H1 (cell line): ENCODE data around the gene FAM72B. TPM values are rescaled to one million over a fixed set of nuclear protein-coding genes. Genes with fewer than 3 reads are reported as not detected.
"Not testable (repeated sequence)": the region's sequence is repeated elsewhere in the genome, so short reads cannot be mapped to it uniquely, and the experiment has no call there.

Experiments
- CTCF ChIA-PET: fragments of 300-600 bp; sonication (Branson Sonifier 250); formaldehyde crosslinking; loops from one replicate; lab custom pipeline; 2021; ENCODE audit not compliant: partially characterized antibody; lab: Charles Lee
- POLR2A ChIA-PET: fragments of 300-600 bp; sonication (Branson Sonifier 250); formaldehyde crosslinking; loops from one replicate; lab custom pipeline; 2021; ENCODE audit warnings: inconsistent platforms; ENCODE audit not compliant: partially characterized antibody; lab: Charles Lee
- DNase-seq, 2 experiments: peaks; one replicate each; pipeline versions ENCODE4 v3.0.0 to v3.0.0-alpha.2; 2010 to 2022; ENCODE audit warnings: low spot score in 2 of 2, low read depth in 1 of 2, mixed read lengths in 1 of 2
- FAIRE-seq: peaks from 2 replicates; lab custom pipeline; 2011; peaks lifted over from hg19 to GRCh38; lab: Jason Lieb, UNC
- H2AFZ ChIP-seq: 2 replicates; pipeline ENCODE4 v1.8.1; 2012; ENCODE audit warnings: low read length, inconsistent platforms
- H2AK5ac ChIP-seq: 2 replicates; pipeline ENCODE4 v1.6.1; 2013; ENCODE audit warnings: low read depth, low read length
- H2BK120ac ChIP-seq: replicated peaks from 2 replicates; pipeline ENCODE3; 2013; ENCODE audit warnings: low read depth, low read length, inconsistent platforms
- H2BK12ac ChIP-seq: 2 replicates; pipeline ENCODE4 v1.6.1; 2013; ENCODE audit warnings: low read depth, low read length
- H2BK15ac ChIP-seq: 2 replicates; pipeline ENCODE4 v1.6.1; 2013; ENCODE audit warnings: low read length
- H2BK20ac ChIP-seq: 2 replicates; pipeline ENCODE4 v1.6.1; 2013; ENCODE audit warnings: low read length
- H2BK5ac ChIP-seq: 2 replicates; pipeline ENCODE4 v1.6.1; 2013; ENCODE audit warnings: low read depth, low read length
- H3K14ac ChIP-seq: 2 replicates; pipeline ENCODE4 v1.6.1; 2013; ENCODE audit warnings: inconsistent platforms; ENCODE audit not compliant: insufficient read length
- H3K18ac ChIP-seq: 2 replicates; pipeline ENCODE4 v1.6.1; 2013; ENCODE audit warnings: low read length; ENCODE audit errors: extremely low read depth
- H3K23ac ChIP-seq: 2 replicates; pipeline ENCODE4 v1.6.1; 2013; ENCODE audit warnings: inconsistent platforms; ENCODE audit not compliant: insufficient read length
- H3K23me2 ChIP-seq: 2 replicates; pipeline ENCODE4 v1.6.1; 2013; ENCODE audit warnings: low read depth, low read length
- H3K27ac ChIP-seq: 2 replicates; pipeline ENCODE4 v1.6.1; 2011; ENCODE audit warnings: low read depth, low read length, inconsistent platforms
- H3K27me3 ChIP-seq, 4 experiments: replicated peaks in 1 of 4; 1 replicate in 1 of 4; 2 replicates in 3 of 4; pipeline versions ENCODE4 v1.6.1 to v1.8.1; 2011 to 2013; ENCODE audit warnings: low read length in 3 of 4, mild to moderate bottlenecking in 3 of 4, inconsistent platforms in 2 of 4, mixed read lengths in 2 of 4, moderate library complexity in 1 of 4; ENCODE audit not compliant: control insufficient read depth in 3 of 4, insufficient read depth in 3 of 4; ENCODE audit errors: extremely low read depth in 1 of 4
- H3K36me3 ChIP-seq, 4 experiments: 2 replicates each; pipeline versions ENCODE4 v1.6.1 to v1.8.1; 2011 to 2013; ENCODE audit warnings: mild to moderate bottlenecking in 4 of 4, low read length in 3 of 4, moderate library complexity in 2 of 4, control low read depth in 1 of 4, inconsistent platforms in 1 of 4; ENCODE audit not compliant: insufficient read depth in 4 of 4, control insufficient read depth in 2 of 4
- H3K4ac ChIP-seq: replicated peaks from 2 replicates; pipeline ENCODE3; 2013; ENCODE audit warnings: low read length, low read depth, mixed read lengths, inconsistent platforms; ENCODE audit not compliant: insufficient read length
- H3K4me1 ChIP-seq, 4 experiments: replicated peaks in 1 of 4; 1 replicate in 1 of 4; 2 replicates in 3 of 4; pipeline versions ENCODE4 v1.6.1 to v1.8.1; 2011 to 2013; ENCODE audit warnings: low read length in 3 of 4, inconsistent platforms in 2 of 4, mixed read lengths in 1 of 4; ENCODE audit not compliant: insufficient read depth in 4 of 4, control insufficient read depth in 3 of 4
- H3K4me2 ChIP-seq, 2 experiments: 2 replicates each; pipeline versions ENCODE4 v1.6.1 to v1.8.1; 2011 to 2013; ENCODE audit warnings: low read depth in 2 of 2, low read length in 2 of 2, control low read depth in 1 of 2, inconsistent platforms in 1 of 2, mild to moderate bottlenecking in 1 of 2; ENCODE audit not compliant: insufficient read depth in 1 of 2
- H3K4me3 ChIP-seq, 4 experiments: fragments of 200-600, 300-600 bp in 1 of 4; sonication (generic), shearing (Covaris generic), sonication (Bioruptor Twin) in 1 of 4; 2 replicates each; pipeline versions ENCODE4 v1.5.1 to v1.8.1; 2011 to 2016; ENCODE audit warnings: low read length in 4 of 4, low read depth in 3 of 4, control low read depth in 2 of 4, inconsistent platforms in 2 of 4, mild to moderate bottlenecking in 2 of 4, mixed read lengths in 1 of 4, moderate library complexity in 1 of 4; ENCODE audit not compliant: insufficient read depth in 2 of 4; ENCODE audit errors: extremely low read depth in 1 of 4
- H3K56ac ChIP-seq: replicated peaks from 2 replicates; pipeline ENCODE3; 2013; ENCODE audit warnings: low read depth, mild to moderate bottlenecking, mixed read lengths, low read length, inconsistent platforms; ENCODE audit not compliant: insufficient read length
- H3K79me1 ChIP-seq: 2 replicates; pipeline ENCODE4 v1.6.1; 2013; ENCODE audit warnings: low read depth, low read length, control low read depth
- H3K79me2 ChIP-seq, 2 experiments: 2 replicates each; pipeline versions ENCODE4 v1.6.1 to v1.8.1; 2012 to 2013; ENCODE audit warnings: low read length in 2 of 2, mild to moderate bottlenecking in 2 of 2, inconsistent platforms in 1 of 2; ENCODE audit not compliant: insufficient read depth in 2 of 2, control insufficient read depth in 1 of 2
- H3K9ac ChIP-seq, 4 experiments: replicated peaks in 1 of 4; 1 replicate in 1 of 4; 2 replicates in 3 of 4; pipeline versions ENCODE4 v1.6.1 to v1.8.1; 2011 to 2013; ENCODE audit warnings: low read depth in 3 of 4, low read length in 3 of 4, control low read depth in 2 of 4, mild to moderate bottlenecking in 2 of 4, moderate library complexity in 2 of 4, inconsistent platforms in 1 of 4; ENCODE audit errors: extremely low read depth in 1 of 4
- H3K9me3 ChIP-seq, 2 experiments: 2 replicates each; pipeline versions ENCODE4 v1.6.1 to v1.8.1; 2012 to 2013; ENCODE audit warnings: mild to moderate bottlenecking in 2 of 2, moderate library complexity in 2 of 2, control low read depth in 1 of 2, inconsistent platforms in 1 of 2, low read depth in 1 of 2, low read length in 1 of 2, mixed read lengths in 1 of 2; ENCODE audit not compliant: insufficient read depth in 2 of 2
- H4K20me1 ChIP-seq, 2 experiments: replicated peaks in 1 of 2; 2 replicates each; pipeline versions ENCODE3 to v1.8.1; 2011 to 2013; ENCODE audit warnings: inconsistent platforms in 2 of 2, low read length in 2 of 2, mild to moderate bottlenecking in 1 of 2; ENCODE audit not compliant: insufficient read depth in 2 of 2, control insufficient read depth in 1 of 2
- H4K5ac ChIP-seq: 2 replicates; pipeline ENCODE4 v1.6.1; 2013; ENCODE audit warnings: low read length, low read depth, mixed read lengths, inconsistent platforms; ENCODE audit not compliant: insufficient read length
- H4K8ac ChIP-seq: 2 replicates; pipeline ENCODE4 v1.8.0; 2013; ENCODE audit warnings: mild to moderate bottlenecking, moderate library complexity, low read length, inconsistent platforms; ENCODE audit not compliant: insufficient read depth; ENCODE audit errors: extremely low read depth
- H4K91ac ChIP-seq: replicated peaks from 2 replicates; pipeline ENCODE3; 2013; ENCODE audit warnings: low read length, mixed read lengths, inconsistent platforms; ENCODE audit not compliant: insufficient read length
- WGBS, 2 experiments: shearing (Covaris generic) in 1 of 2; methylation state at CpG; one replicate each; pipeline versions ENCODE4 v1.1.6 to v1.1.7; 2013 to 2015; ENCODE audit warnings: low lambda C conversion rate in 2 of 2, mixed read lengths in 2 of 2, inconsistent platforms in 1 of 2, low coverage in 1 of 2, missing lambda C conversion rate in 1 of 2; ENCODE audit not compliant: insufficient replicate concordance in 2 of 2, insufficient coverage in 1 of 2, insufficient read length in 1 of 2; ENCODE audit errors: extremely low coverage in 1 of 2, missing lambda C conversion rate in 1 of 2; 5-methylcytosine and 5-hydroxymethylcytosine counted together
- polyA plus RNA-seq, 7 experiments: library from polyadenylated mRNA; depleted of rRNA in 3 of 7; stranded (reverse) in 5 of 7; unstranded in 2 of 7; fragments of >200 nt in 5 of 7; fragments of 200-250 nt in 2 of 7; gene quantifications; 1 replicate in 5 of 7; 2 replicates in 1 of 7; 4 replicates in 1 of 7; pipeline versions ENCODE4 v1.2.1 to v1.2.3, GENCODE V29; 2011 to 2013; ENCODE audit warnings: missing spikeins in 2 of 7, mixed read lengths in 2 of 7
- total RNA-seq: library from RNA; stranded (reverse); fragmentation: NEBNext Ultra II Directional; extraction: Animal tissue kit (Norgen Biotek cat#: 25700); gene quantifications from 2 replicates; pipeline ENCODE4 v1.2.1, GENCODE V29; 2021

FAM72B gene
- total and polyA plus RNA-seq, 2 of the 8 experiments (the other 6 are each of a cell fraction or from before 2014, with no cell fraction given), result 7.7 to 20.7 TPM

GRCh38 chr1:121215699-121216417, 31.7 kb upstream of the FAM72B start:
- not testable (repeated sequence) for H3K14ac ChIP-seq

More at GRCh38 chr1:121215699-121216417, 31.7 kb upstream of the FAM72B start:
- H3K4ac ChIP-seq, H3K9me3 ChIP-seq, H3K4me1 ChIP-seq, H2BK12ac ChIP-seq, H4K91ac ChIP-seq, H4K5ac ChIP-seq, H2AK5ac ChIP-seq, H4K20me1 ChIP-seq, POLR2A ChIA-PET, H3K9ac ChIP-seq, H2BK5ac ChIP-seq, CTCF ChIA-PET, H3K23ac ChIP-seq, H2BK20ac ChIP-seq, H3K4me3 ChIP-seq, FAIRE-seq, H2AFZ ChIP-seq, H3K79me2 ChIP-seq, H3K36me3 ChIP-seq, H3K79me1 ChIP-seq, DNase-seq, H3K27me3 ChIP-seq, H2BK120ac ChIP-seq, H4K8ac ChIP-seq, H3K56ac ChIP-seq, H2BK15ac ChIP-seq, H3K27ac ChIP-seq, H3K18ac ChIP-seq, H3K23me2 ChIP-seq, H3K4me2 ChIP-seq: not testable (repeated sequence)
- 78% methylated on average over 1 of the region's 1 CpG; no CpG with 5 or more reads in 1 of the 2 experiments for WGBS, 2 experiments
